B cell (primary cell): ENCODE data around the gene FASTK. TPM values are rescaled to one million over a fixed set of nuclear protein-coding genes. Genes with fewer than 3 reads are reported as not detected.
A peak's percentile ranks its signal among the peaks of the same experiment; 100 is the strongest.

Experiments used
- ATAC-seq: fragments of 200-7000 bp; cut with Tn5 transposase; one replicate; pipeline ENCODE4 v1.10.0; 2021; ENCODE audit warnings: low read depth, mild to moderate bottlenecking, moderate number of reproducible peaks, moderate library complexity
- CTCF ChIA-PET: fragments of 350-600 bp; sonication (Branson Sonifier 250); formaldehyde crosslinking; loops from one replicate; lab custom pipeline; 2021; ENCODE audit warnings: antibody characterized with exemption, inconsistent platforms; lab: Charles Lee
- POLR2A ChIA-PET: fragments of 350-600 bp; sonication (Branson Sonifier 250); formaldehyde crosslinking; loops from one replicate; lab custom pipeline; 2021; ENCODE audit warnings: antibody characterized with exemption; lab: Charles Lee
- DNase-seq: peaks from one replicate; pipeline ENCODE4 v3.0.0; 2013
- H2AFZ ChIP-seq: 2 replicates; pipeline ENCODE4 v1.6.1; 2012; ENCODE audit warnings: mild to moderate bottlenecking, low read depth, low read length; ENCODE audit not compliant: insufficient read depth, poor library complexity, severe bottlenecking
- H3K27ac ChIP-seq, 2 donors: 1 replicate in 1 of 2; 2 replicates in 1 of 2; pipeline ENCODE4 v1.5.1; 2012 to 2013; ENCODE audit warnings: low read length in 2 of 2, mild to moderate bottlenecking in 2 of 2, moderate library complexity in 1 of 2
- H3K27me3 ChIP-seq, 4 experiments: fragments of 200-600 bp in 1 of 4; sonication (generic) in 1 of 4; replicated peaks in 1 of 4; 1 replicate in 2 of 4; 2 replicates in 2 of 4; pipeline versions ENCODE4 v1.6.1 to v1.7.0; 2013 to 2016; ENCODE audit warnings: low read length in 3 of 4, mild to moderate bottlenecking in 2 of 4, mixed read lengths in 1 of 4, moderate library complexity in 1 of 4; ENCODE audit not compliant: insufficient read depth in 4 of 4, control insufficient read depth in 3 of 4; ENCODE audit errors: control extremely low read depth in 1 of 4
- H3K36me3 ChIP-seq, 2 experiments: replicated peaks in 1 of 2; 1 replicate in 1 of 2; 2 replicates in 1 of 2; pipeline versions ENCODE4 v1.6.1 to v1.7.1; 2013; ENCODE audit warnings: low read length in 1 of 2; ENCODE audit not compliant: insufficient read depth in 2 of 2, control insufficient read depth in 1 of 2; ENCODE audit errors: control extremely low read depth in 1 of 2, extremely low read depth in 1 of 2
- H3K4me1 ChIP-seq, 2 donors: fragments of 200-600 bp in 1 of 2; sonication (generic) in 1 of 2; 1 replicate in 1 of 2; 2 replicates in 1 of 2; pipeline versions ENCODE4 v1.5.1 to v1.6.1; 2013 to 2017; ENCODE audit warnings: low read length in 2 of 2; ENCODE audit not compliant: control insufficient read depth in 2 of 2, insufficient read depth in 2 of 2
- H3K4me2 ChIP-seq: replicated peaks from 2 replicates; pipeline ENCODE3; 2012; ENCODE audit warnings: mild to moderate bottlenecking, low read depth, low read length; ENCODE audit not compliant: poor library complexity, severe bottlenecking
- H3K4me3 ChIP-seq, 5 experiments: fragments of 200-600 bp in 1 of 5; sonication (generic) in 1 of 5; 1 replicate in 3 of 5; 2 replicates in 2 of 5; pipeline versions ENCODE4 v1.5.1 to v1.7.0; 2011 to 2016; ENCODE audit warnings: low read length in 4 of 5, mild to moderate bottlenecking in 4 of 5, low read depth in 2 of 5, control low read depth in 1 of 5, moderate library complexity in 1 of 5; ENCODE audit not compliant: insufficient read depth in 1 of 5; ENCODE audit errors: control extremely low read depth in 1 of 5, extremely low read depth in 1 of 5
- H3K79me2 ChIP-seq: fragments of 200-600 bp; sonication (generic); one replicate; pipeline ENCODE4 v1.6.0; 2016; ENCODE audit warnings: low read length; ENCODE audit not compliant: control insufficient read depth, insufficient read depth
- H3K9ac ChIP-seq: fragments of 200-600 bp; sonication (generic); 2 replicates; pipeline ENCODE4 v1.6.1; 2017; ENCODE audit warnings: mild to moderate bottlenecking, low read length, moderate library complexity
- H3K9me3 ChIP-seq, 3 donors: one replicate each; pipeline versions ENCODE4 v1.6.1 to v1.7.1; 2013; ENCODE audit warnings: low read length in 2 of 3; ENCODE audit not compliant: control insufficient read depth in 2 of 3, insufficient read depth in 1 of 3; ENCODE audit errors: control extremely low read depth in 1 of 3
- H4K20me1 ChIP-seq: 2 replicates; pipeline ENCODE4 v1.6.0; 2012; ENCODE audit warnings: mild to moderate bottlenecking, low read length; ENCODE audit not compliant: insufficient read depth, control insufficient read depth, poor library complexity, severe bottlenecking
- H3K27ac Mint-ChIP-seq: one replicate; pipeline ENCODE4 v1.8.0; 2021; ENCODE audit warnings: mixed read lengths
- H3K27me3 Mint-ChIP-seq: one replicate; pipeline ENCODE4 v1.8.0; 2021; ENCODE audit warnings: mixed read lengths
- H3K4me1 Mint-ChIP-seq: one replicate; pipeline ENCODE4 v1.8.0; 2021; ENCODE audit warnings: mixed read lengths
- H3K4me3 Mint-ChIP-seq: one replicate; pipeline ENCODE4 v1.8.0; 2021; ENCODE audit warnings: mixed read lengths
- H3K9me3 Mint-ChIP-seq: one replicate; pipeline ENCODE4 v1.8.0; 2022; ENCODE audit warnings: mixed read lengths; ENCODE audit not compliant: insufficient read depth
- EZH2 ChIP-seq: IDR thresholded peaks from 2 replicates; pipeline ENCODE4 v1.6.1; 2012; ENCODE audit warnings: borderline replicate concordance, low read depth, mild to moderate bottlenecking, moderate library complexity, low read length; ENCODE audit not compliant: insufficient read depth, poor library complexity, severe bottlenecking
- WGBS: methylation state at CpG from one replicate; pipeline ENCODE4 v1.1.5; 2013; ENCODE audit warnings: missing lambda C conversion rate; ENCODE audit not compliant: insufficient coverage; 5-methylcytosine and 5-hydroxymethylcytosine counted together
- intact Hi-C: fragments of 100-400 bp; cut with micrococcal nuclease; formaldehyde crosslinking; loops from one replicate; pipeline ENCODE4 v1.10.0; 2022
- polyA plus RNA-seq: library from polyadenylated mRNA; depleted of rRNA; stranded (reverse); fragments of >200 nt; gene quantifications from 2 replicates; pipeline ENCODE4 v1.2.3, GENCODE V29; 2012
- total RNA-seq, 2 donors: library from RNA; stranded (reverse); fragments of 120-200 nt in 1 of 2; gene quantifications; 1 replicate in 1 of 2; 2 replicates in 1 of 2; pipeline versions ENCODE4 v1.2.3 to v1.2.4, GENCODE V29; 2013 to 2022
- TF ChIP-seq, protein P1 (sequence below): fragments of 200-600 bp; IDR thresholded peaks from one replicate; pipeline ENCODE4 v1.8.0; 2022; ENCODE audit warnings: antibody characterized with exemption, mild to moderate bottlenecking

FASTK gene
- total and polyA plus RNA-seq, 2 donors (not counting 1 experiment from before 2014, with no cell fraction given), result 120 to 258 TPM

DNA sequence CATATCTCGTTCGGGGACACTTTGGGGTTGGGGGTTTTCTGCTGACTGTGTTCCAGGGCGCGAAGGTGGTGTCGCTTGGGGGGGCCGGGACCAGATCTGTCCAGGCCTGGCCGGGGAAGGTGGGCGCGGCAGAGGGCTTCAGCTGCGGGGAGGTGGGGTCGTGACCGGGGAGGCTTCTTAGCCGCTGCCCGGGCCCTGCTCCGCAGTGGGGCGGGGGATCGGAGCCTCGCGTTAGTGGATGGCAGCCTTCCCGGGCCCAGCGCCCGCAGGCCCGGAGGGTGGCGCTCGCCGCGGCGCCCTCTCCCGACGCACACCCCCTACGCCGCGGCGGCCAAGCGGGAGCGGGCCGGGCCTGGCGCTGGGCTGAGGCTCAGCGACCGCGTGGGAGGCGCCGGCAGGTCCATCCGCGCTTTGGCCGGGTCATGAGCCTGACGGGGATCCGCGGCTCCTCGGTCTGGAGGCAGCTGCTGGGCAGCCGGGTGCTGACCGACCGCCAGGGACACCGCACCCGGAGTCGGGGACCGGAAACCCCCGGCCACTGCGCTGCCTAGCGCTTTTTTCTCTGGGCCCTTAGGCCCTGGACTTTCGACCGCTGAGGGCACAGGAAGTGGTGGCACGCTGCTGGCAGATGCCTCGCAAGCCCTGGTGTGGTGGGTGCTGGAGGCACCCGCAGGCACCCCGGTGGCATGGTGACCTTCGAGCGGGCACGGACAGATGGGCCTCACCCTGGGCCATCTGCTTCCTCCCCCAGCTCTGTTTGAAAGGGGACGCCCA lies 6.8 kb upstream of the FASTK start:
- Mint-ChIP-seq H3K9me3 (no peaks in the 10 kb centered on the region), H3K4me1 (peaks cover 41% of the 10 kb centered on the region), H3K4me3 (peak overlapping the region; percentile 91), H3K27me3 (peaks cover 23% of the 10 kb centered on the region), H3K27ac (peak overlapping the region; percentile 72)
- ATAC-seq (peak; percentile 7), DNase-seq (peak; percentile 69)
- ChIA-PET CTCF (interaction anchor here (1.3 kb wide), 1 partner anchor 36 kb away, joined by 4 read pairs; no protein-coding TSS in a partner anchor), POLR2A (no interaction called here)
- H3K4me2 ChIP-seq, result peak overlapping the region; percentile 100
- H3K79me2 ChIP-seq, result peaks cover 9% of the 10 kb centered on the region
- H3K9ac ChIP-seq, result peak overlapping the region; percentile 83
- H3K27ac ChIP-seq, result peak overlapping the region in 1 of 2 donors; percentile 33
- peaks cover 0 to 57% (median 17%) of the 10 kb centered on the region in 4 experiments for H3K27me3 ChIP-seq
- peaks cover 46 to 47% of the 10 kb centered on the region in 2 donors for H3K4me1 ChIP-seq
- no peaks in the 10 kb centered on the region for H3K36me3 ChIP-seq
- peaks cover 0 to 4% (median 0%) of the 10 kb centered on the region in 3 donors for H3K9me3 ChIP-seq
- peak overlapping the region; percentile 84 for H2AFZ ChIP-seq
- H3K4me3 ChIP-seq, result peak overlapping the region in 4 of 5 experiments; percentile 43 to 75 (median 68)
- 1% methylated on average over 69 of the region's 70 CpGs for WGBS
- TF ChIP-seq, protein P1, sequence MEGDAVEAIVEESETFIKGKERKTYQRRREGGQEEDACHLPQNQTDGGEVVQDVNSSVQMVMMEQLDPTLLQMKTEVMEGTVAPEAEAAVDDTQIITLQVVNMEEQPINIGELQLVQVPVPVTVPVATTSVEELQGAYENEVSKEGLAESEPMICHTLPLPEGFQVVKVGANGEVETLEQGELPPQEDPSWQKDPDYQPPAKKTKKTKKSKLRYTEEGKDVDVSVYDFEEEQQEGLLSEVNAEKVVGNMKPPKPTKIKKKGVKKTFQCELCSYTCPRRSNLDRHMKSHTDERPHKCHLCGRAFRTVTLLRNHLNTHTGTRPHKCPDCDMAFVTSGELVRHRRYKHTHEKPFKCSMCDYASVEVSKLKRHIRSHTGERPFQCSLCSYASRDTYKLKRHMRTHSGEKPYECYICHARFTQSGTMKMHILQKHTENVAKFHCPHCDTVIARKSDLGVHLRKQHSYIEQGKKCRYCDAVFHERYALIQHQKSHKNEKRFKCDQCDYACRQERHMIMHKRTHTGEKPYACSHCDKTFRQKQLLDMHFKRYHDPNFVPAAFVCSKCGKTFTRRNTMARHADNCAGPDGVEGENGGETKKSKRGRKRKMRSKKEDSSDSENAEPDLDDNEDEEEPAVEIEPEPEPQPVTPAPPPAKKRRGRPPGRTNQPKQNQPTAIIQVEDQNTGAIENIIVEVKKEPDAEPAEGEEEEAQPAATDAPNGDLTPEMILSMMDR, result peak; percentile 33
- TF ChIP-seq EZH2, result peak; percentile 91
- peaks cover 2% of the 10 kb centered on the region for H4K20me1 ChIP-seq
- intact Hi-C loops, result loop anchor here (1.0 to 10.0 kb wide), 4 partner anchors 24 to 847 kb away; no protein-coding TSS in a partner anchor

DNA sequence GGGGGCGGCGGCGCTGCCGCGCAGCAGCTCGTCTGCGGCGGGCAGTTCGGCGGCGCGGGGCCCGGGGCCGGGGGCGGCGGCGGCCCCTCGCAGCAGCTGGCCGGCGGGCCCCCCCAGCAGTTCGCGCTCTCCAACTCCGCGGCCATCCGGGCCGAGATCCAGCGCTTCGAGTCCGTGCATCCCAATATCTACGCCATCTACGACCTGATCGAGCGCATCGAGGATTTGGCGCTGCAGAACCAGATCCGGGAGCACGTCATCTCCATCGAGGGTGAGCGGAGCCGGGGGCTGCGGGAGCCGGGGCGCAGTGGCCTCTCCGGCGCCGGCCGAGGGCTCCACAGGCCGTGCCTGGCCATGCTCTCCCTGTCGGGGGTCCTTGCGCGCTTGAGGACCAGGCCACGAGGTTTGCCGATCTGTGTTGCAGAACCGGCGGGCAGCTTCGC lies 6.2 kb upstream of the FASTK start:
- intact Hi-C loops, result loop anchor here (1.0 to 10.0 kb wide), 4 partner anchors 24 to 848 kb away; no protein-coding TSS in a partner anchor
- Mint-ChIP-seq H3K9me3 (no peaks in the 10 kb centered on the region), H3K27me3 (peaks cover 23% of the 10 kb centered on the region), H3K4me3 (peak overlapping the region; percentile 91), H3K27ac (peak overlapping the region; percentile 72), H3K4me1 (peaks cover 45% of the 10 kb centered on the region)
- Histone ChIP-seq H2AFZ (peak overlapping the region; percentile 84), H3K79me2 (peaks cover 15% of the 10 kb centered on the region), H3K4me2 (peak overlapping the region; percentile 100), H3K27ac (peak overlapping the region in 1 of 2 donors; percentile 33), H3K9me3 (peaks cover 0 to 4% (median 0%) of the 10 kb centered on the region in 3 donors), H3K9ac (peak overlapping the region; percentile 83), H3K4me1 (peaks cover 52 to 53% of the 10 kb centered on the region in 2 donors), H3K4me3 (peak overlapping the region in 4 of 5 experiments; percentile 43 to 75 (median 68)), H4K20me1 (peaks cover 8% of the 10 kb centered on the region), H3K36me3 (no peaks in the 10 kb centered on the region), H3K27me3 (peaks cover 0 to 57% (median 17%) of the 10 kb centered on the region in 4 experiments)
- ATAC-seq, result no peak
- DNase-seq, result peak; percentile 62
- TF ChIP-seq, protein P1, result no peak
- no peak for TF ChIP-seq EZH2
- CTCF ChIA-PET, result no interaction called here
- POLR2A ChIA-PET, result no interaction called here
- under 1% methylated on average over 55 of the region's 56 CpGs for WGBS
